GM19043 (cell line): ENCODE measurements around the gene FOXR2.
A peak's percentile ranks its signal among the peaks of the same experiment; 100 is the strongest.

Experiments
- ATAC-seq: cut with Tn5 transposase; IDR thresholded peaks from one replicate; pipeline ENCODE4 v1.9.1; 2021; ENCODE audit warnings: low read depth; ENCODE audit not compliant: unreplicated experiment

FOXR2 gene, protein sequence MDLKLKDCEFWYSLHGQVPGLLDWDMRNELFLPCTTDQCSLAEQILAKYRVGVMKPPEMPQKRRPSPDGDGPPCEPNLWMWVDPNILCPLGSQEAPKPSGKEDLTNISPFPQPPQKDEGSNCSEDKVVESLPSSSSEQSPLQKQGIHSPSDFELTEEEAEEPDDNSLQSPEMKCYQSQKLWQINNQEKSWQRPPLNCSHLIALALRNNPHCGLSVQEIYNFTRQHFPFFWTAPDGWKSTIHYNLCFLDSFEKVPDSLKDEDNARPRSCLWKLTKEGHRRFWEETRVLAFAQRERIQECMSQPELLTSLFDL

GRCh38 chrX:55623100-55623499 is at the start of gene FOXR2:
TSS of gene FOXR2 (plus strand) at chrX:55623400. CDS start at chrX:55623712, 312 bp downstream.
- ATAC-seq: no peak

- ATAC-seq: no peak
Observed at GRCh38 chrX:55579115-55579514, 44.1 kb upstream of the FOXR2 start.

DNA sequence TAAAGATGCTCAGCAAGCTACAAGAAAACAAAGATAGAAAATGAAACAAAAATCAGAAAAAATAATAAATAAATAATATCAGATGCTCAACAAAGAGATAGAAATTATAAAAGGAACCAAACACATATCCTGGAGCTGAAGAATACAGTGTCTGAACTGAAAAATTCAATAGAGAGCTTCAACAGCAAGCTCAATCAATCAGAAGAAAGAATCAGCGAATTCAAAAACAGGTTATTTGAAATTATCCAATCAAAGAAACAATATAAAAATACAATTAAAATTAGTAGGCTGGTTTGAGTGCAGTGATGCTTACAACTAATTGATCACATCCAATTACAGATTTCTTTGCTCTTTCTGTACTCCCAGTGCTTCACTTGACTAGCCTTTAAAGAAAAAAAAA is 40.8 kb upstream of the FOXR2 start:
- no peak for ATAC-seq

DNA sequence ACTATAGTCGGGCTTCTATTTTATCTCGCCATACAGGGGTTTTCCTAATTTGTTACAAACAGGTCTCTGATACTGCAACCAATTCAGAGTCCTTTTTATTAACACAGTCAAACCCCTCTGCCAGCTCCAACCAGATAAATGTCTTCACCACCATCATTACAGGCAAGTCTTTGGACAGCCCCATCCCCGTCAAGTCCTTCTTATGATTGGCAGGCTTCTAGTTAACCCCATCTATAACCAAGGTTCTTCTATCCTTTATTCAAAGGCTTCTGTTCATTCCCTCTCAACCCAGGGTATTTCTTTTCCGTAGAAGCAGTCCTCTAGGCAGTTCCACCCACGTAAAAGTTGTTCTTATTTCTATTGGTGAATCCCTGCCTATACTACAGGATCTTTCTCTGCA is 29.9 kb upstream of the FOXR2 start:
- no peak for ATAC-seq

- no peak for ATAC-seq
Observed at GRCh38 chrX:55593756-55594257, 29.4 kb upstream of the FOXR2 start.

DNA sequence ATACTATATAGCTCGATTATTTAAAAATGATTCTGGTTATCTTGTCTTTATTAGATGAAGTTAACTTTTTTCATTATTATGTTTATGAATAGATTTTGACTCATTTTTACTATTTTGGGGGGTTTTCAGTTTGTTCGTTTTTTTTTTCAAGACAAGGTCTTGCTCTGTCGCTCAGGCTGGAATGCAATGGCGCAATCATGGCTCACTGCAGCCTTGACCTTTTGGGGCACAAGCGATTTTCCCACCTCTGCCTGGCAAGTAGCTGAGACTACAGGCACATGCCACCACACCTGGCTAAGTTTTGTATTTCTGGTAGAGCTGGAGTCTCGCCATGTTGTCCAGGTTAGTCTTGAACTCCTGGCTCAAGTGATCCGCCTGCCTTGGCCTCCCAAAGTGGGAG is 24.9 kb upstream of the FOXR2 start:
- no peak for ATAC-seq

GRCh38 chrX:55619547-55619946 is 3.7 kb upstream of the FOXR2 start:
- ATAC-seq: no peak

GRCh38 chrX:55624403-55624802 is 1.2 kb downstream of the FOXR2 start:
- no peak for ATAC-seq

GRCh38 chrX:55636109-55636508 is 12.9 kb downstream of the FOXR2 start:
- ATAC-seq: no peak

- ATAC-seq: no peak
Observed at GRCh38 chrX:55638933-55639332, 15.7 kb downstream of the FOXR2 start.

GRCh38 chrX:55640854-55641253 is 17.7 kb downstream of the FOXR2 start:
- peak; percentile 81 for ATAC-seq

- ATAC-seq: peak; percentile 28
Observed at GRCh38 chrX:55648434-55648833, 25.2 kb downstream of the FOXR2 start.

DNA sequence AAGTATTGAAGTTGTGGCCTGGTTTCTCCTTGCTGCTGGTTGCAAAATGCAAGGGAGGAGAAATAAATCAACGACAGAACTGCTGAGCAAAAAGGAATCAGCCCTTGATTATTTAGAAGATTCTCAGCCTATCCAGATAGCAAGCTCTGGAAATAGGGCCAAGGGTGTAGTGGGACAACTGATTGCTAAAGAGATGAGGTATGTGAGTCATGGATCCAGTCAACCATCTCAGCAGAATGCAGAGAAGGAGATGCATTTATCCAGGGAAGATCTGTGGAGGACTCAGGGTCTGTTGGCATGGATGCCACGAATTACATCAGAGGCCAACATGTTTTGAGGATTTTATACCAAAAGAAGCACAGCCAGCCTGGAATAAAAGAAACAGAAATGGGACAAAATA is 36.7 kb downstream of the FOXR2 start:
- no peak for ATAC-seq

DNA sequence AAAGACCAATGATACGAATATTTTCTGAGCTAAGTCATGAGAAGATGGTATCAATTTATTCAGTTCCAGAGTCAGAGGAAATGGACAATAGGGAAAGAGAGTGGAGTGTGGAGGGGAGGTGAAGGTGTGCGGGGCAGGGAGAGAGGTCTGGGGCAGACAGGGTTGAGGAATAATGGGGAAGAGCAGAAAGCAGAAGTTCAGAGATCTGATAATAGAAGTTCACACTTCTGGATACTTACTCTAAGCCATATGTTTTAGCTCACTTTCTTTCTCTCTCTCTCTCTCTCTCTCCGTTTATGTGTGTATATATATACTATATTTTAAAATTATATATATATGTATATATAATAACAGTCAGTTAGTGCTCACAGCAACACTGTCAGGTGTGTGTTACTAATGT is 40.4 kb downstream of the FOXR2 start:
- no peak for ATAC-seq

GRCh38 chrX:55668084-55668483 is 44.9 kb downstream of the FOXR2 start:
- no peak for ATAC-seq
